Gastroesophageal sphincter (tissue), 4 donors: ENCODE data around the gene SIPA1. TPM values are rescaled to one million over a fixed set of nuclear protein-coding genes. Genes with fewer than 3 reads are reported as not detected.
"Not testable (repeated sequence)": the region's sequence is repeated elsewhere in the genome, so short reads cannot be mapped to it uniquely, and the experiment has no call there.

Experiments
- ATAC-seq: fragments of 150-250 bp; one replicate; pipeline ENCODE4 v1.9.1; 2016; ENCODE audit warnings: mild to moderate bottlenecking, moderate library complexity
- H3K27ac ChIP-seq, 4 donors: fragments of 200-600 bp; sonication (generic) in 3 of 4; 1 replicate in 3 of 4; 2 replicates in 1 of 4; pipeline ENCODE4 v1.5.1; 2016 to 2019
- H3K27me3 ChIP-seq: fragments of 200-600 bp; sonication (generic); one replicate; pipeline ENCODE4 v1.5.1; 2019
- H3K36me3 ChIP-seq, 2 donors: fragments of 200-600 bp; sonication (generic); one replicate each; pipeline ENCODE4 v1.5.1; 2019; ENCODE audit warnings: control low read depth in 1 of 2
- H3K4me1 ChIP-seq, 3 donors: fragments of 200-600 bp; sonication (generic); 1 replicate in 2 of 3; 2 replicates in 1 of 3; pipeline ENCODE4 v1.5.1; 2016 to 2019; ENCODE audit warnings: control low read depth in 2 of 3
- H3K4me3 ChIP-seq, 2 donors: fragments of 200-600 bp; sonication (generic); one replicate each; pipeline ENCODE4 v1.5.1; 2019; ENCODE audit warnings: mild to moderate bottlenecking in 1 of 2, moderate library complexity in 1 of 2
- H3K9me3 ChIP-seq, 3 donors: fragments of 200-600 bp; sonication (generic); one replicate each; pipeline ENCODE4 v1.5.1; 2017 to 2019; ENCODE audit warnings: control low read depth in 2 of 3
- EP300 ChIP-seq: sonication (generic); formaldehyde crosslinking; IDR thresholded peaks from one replicate; pipeline ENCODE4 v1.6.1; 2017; ENCODE audit warnings: antibody characterized with exemption, mild to moderate bottlenecking
- POLR2A ChIP-seq, 2 donors: fragments of 450-650 bp; IDR thresholded peaks; one replicate each; pipeline ENCODE4 v1.6.1; 2017; ENCODE audit warnings: antibody characterized with exemption in 2 of 2, mild to moderate bottlenecking in 2 of 2, moderate library complexity in 1 of 2
- POLR2AphosphoS5 ChIP-seq: sonication (generic); formaldehyde crosslinking; IDR thresholded peaks from one replicate; pipeline ENCODE4 v1.6.1; 2017; ENCODE audit warnings: antibody characterized with exemption
- WGBS, 2 donors: methylation state at CpG; one replicate each; pipeline ENCODE4 v1.1.5; 2018; ENCODE audit warnings: low coverage in 1 of 2; 5-methylcytosine and 5-hydroxymethylcytosine counted together
- total RNA-seq, 4 donors: library from RNA; depleted of rRNA; stranded (reverse); fragments of >200 nt; gene quantifications; one replicate each; pipeline ENCODE4 v1.1.0, GENCODE V29; 2016
- TF ChIP-seq, protein P1 (sequence below), 4 experiments: fragments of 200-600 bp in 2 of 4; fragments of 450-650 bp in 2 of 4; sonication (generic) in 1 of 4; IDR thresholded peaks; one replicate each; pipeline ENCODE4 v1.5.1; 2017 to 2019; ENCODE audit warnings: antibody characterized with exemption in 4 of 4, mild to moderate bottlenecking in 2 of 4, moderate library complexity in 2 of 4

The SIPA1 gene
- total RNA-seq, 4 donors from 2014 or later: 32.9 to 45.0 (median 38.3) TPM

- no peak for TF ChIP-seq POLR2AphosphoS5
- TF ChIP-seq, protein P1, sequence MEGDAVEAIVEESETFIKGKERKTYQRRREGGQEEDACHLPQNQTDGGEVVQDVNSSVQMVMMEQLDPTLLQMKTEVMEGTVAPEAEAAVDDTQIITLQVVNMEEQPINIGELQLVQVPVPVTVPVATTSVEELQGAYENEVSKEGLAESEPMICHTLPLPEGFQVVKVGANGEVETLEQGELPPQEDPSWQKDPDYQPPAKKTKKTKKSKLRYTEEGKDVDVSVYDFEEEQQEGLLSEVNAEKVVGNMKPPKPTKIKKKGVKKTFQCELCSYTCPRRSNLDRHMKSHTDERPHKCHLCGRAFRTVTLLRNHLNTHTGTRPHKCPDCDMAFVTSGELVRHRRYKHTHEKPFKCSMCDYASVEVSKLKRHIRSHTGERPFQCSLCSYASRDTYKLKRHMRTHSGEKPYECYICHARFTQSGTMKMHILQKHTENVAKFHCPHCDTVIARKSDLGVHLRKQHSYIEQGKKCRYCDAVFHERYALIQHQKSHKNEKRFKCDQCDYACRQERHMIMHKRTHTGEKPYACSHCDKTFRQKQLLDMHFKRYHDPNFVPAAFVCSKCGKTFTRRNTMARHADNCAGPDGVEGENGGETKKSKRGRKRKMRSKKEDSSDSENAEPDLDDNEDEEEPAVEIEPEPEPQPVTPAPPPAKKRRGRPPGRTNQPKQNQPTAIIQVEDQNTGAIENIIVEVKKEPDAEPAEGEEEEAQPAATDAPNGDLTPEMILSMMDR (IDR thresholded peaks at IDR 0.05): no peak
Observed at GRCh38 chr11:65680192-65680743, 42.4 kb downstream of the SIPA1 start.

DNA sequence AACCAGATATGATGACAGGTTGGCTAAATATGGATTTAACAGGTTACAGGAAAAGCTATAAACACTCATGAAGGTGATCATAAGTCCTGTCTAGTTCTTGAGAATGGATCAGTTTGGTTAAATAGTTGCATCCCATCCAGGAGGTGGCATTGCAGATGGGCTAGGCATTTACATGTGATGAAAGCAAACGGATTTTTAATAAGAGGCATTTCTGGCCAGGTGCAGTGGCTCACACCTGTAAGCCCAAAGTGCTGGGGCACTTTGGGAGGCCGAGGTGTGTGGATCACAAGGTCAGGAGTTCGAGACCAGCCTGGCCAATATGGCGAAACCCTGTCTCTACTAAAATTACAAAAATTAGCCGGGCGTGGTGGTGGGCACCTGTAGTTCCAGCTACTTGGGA is 45.6 kb downstream of the SIPA1 start:
- not testable (repeated sequence) for H3K27ac ChIP-seq, H3K36me3 ChIP-seq, H3K27me3 ChIP-seq, H3K4me3 ChIP-seq, H3K9me3 ChIP-seq, ATAC-seq
- WGBS, 2 donors: 50 to 78% methylated on average over 1 of the region's 6 CpGs
- H3K4me1 ChIP-seq: peaks cover 0 to 12% (median 0%) of the 10 kb centered on the region in 3 donors

More at GRCh38 chr11:65680192-65680743, 42.4 kb downstream of the SIPA1 start:
- ATAC-seq: no peak
- 79 to 100% methylated on average over 2 to 5 of the region's 5 CpGs for WGBS, 2 donors
- Histone ChIP-seq H3K27me3 (no peaks in the 10 kb centered on the region), H3K27ac (no peak overlapping the region), H3K4me1 (peaks cover 0 to 2% (median 0%) of the 10 kb centered on the region in 3 donors), H3K4me3 (no peak overlapping the region), H3K9me3 (no peaks in the 10 kb centered on the region), H3K36me3 (no peaks in the 10 kb centered on the region)

GRCh38 chr11:65685981-65686380 is 48.1 kb downstream of the SIPA1 start:
- H3K27me3 ChIP-seq: no peaks in the 10 kb centered on the region
- H3K36me3 ChIP-seq: no peaks in the 10 kb centered on the region
- H3K9me3 ChIP-seq: no peaks in the 10 kb centered on the region
- H3K27ac ChIP-seq: peak overlapping the region in 3 of 4 donors; percentile 70 to 78 (median 70)
- peak; percentile 29 for TF ChIP-seq POLR2AphosphoS5
- TF ChIP-seq, protein P1 (IDR thresholded peaks at IDR 0.05): peak in 2 of 4 experiments; percentile 27 to 31
- TF ChIP-seq EP300: no peak
- peaks cover 0 to 12% (median 0%) of the 10 kb centered on the region in 3 donors for H3K4me1 ChIP-seq
- H3K4me3 ChIP-seq: no peak overlapping the region
- WGBS, 2 donors: 18 to 50% methylated on average over 5 to 6 of the region's 8 CpGs
- peak; percentile 97 for ATAC-seq

DNA sequence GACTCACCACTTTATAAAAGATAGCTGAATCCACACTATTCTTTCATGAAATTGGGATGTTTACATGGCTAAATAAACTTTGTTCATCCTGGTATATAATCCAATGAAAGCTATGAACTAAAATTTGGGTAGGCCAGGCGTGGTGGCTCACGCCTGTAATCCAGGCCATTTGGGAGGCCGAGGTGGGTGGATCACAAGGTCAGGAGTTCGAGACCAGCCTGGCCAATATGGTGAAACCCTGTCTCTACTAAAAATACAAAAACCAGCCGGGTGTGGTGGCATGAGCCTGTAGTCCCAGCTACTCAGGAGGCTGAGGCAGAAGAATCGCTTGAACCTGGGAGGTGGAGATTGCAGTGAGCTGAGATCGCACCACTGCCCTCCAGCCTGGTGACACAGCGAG is 53.9 kb downstream of the SIPA1 start:
- 86 to 95% methylated on average over 4 to 6 of the region's 8 CpGs for WGBS, 2 donors
- not testable (repeated sequence) for H3K9me3 ChIP-seq, H3K27me3 ChIP-seq, H3K4me3 ChIP-seq, ATAC-seq, H3K27ac ChIP-seq, H3K36me3 ChIP-seq, H3K4me1 ChIP-seq

DNA sequence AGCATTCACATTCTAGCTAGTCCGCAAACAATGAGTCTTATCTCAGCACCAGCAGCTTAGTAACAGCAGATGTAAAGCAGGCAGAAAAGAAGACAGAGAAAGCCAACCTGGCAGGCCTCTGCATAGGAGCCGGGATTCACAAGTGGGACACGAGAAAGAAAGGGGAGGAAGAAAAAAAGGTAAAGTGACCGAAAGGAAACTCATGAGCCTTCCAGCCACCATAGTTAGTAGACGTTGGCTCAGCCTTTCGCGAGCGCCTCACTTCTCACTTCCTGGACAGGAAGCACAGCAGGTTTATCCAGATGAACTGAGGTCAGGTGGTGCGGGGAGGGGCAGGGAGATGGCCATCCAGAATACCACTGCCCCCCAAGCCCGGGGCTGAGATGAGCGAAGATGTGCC is 54.5 kb downstream of the SIPA1 start:
- 68 to 80% methylated on average over 3 to 5 of the region's 11 CpGs for WGBS, 2 donors
- no peak for ATAC-seq
- Histone ChIP-seq H3K27ac (no peak overlapping the region), H3K4me3 (no peak overlapping the region), H3K4me1 (peaks cover 0 to 9% (median 0%) of the 10 kb centered on the region in 3 donors), H3K9me3 (no peaks in the 10 kb centered on the region), H3K27me3 (no peaks in the 10 kb centered on the region), H3K36me3 (no peaks in the 10 kb centered on the region)
- no peak for TF ChIP-seq POLR2AphosphoS5
- no peak for TF ChIP-seq EP300
- TF ChIP-seq POLR2A (IDR thresholded peaks at IDR 0.05): no peak
- TF ChIP-seq, protein P1 (IDR thresholded peaks at IDR 0.05): no peak

DNA sequence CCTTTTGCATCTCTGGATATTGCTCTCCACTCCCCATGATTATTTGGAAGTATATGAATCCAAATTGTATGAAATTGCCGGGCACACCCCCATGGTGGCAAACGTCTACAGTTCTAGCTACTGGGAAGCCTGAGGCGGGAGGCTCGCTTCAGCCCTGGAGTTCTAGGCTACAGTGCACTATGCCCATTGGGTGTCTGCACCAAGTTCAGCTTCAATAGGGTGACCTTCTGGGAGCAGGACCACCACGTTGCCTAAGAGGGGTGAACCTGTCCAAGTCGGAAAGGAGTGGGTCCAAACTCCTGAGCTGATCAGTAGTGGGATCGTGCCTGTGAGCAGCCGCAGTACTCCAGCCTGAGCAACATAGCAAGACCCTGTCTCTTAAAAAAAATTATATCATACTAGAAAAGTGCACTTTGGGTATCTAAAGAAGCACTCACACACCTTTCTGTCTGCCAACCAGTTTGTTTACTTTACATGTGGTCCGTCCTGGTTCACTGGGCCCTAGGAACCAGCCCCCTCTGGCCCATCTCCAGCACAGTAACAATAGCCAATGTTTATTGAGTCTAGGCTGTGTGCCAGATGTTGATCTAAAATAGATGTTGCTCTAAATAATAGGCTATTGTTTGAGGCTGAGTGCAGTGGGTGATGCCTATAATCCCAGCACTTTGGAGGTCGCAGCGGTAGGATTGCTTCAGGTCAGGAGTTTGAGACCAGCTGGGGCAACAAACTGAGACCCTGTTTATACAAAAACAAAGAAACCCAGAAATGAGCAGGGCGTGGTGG is 57.7 kb downstream of the SIPA1 start:
- H3K36me3 ChIP-seq: no peaks in the 10 kb centered on the region
- TF ChIP-seq EP300 (no peak), POLR2AphosphoS5 (no peak), POLR2A (IDR thresholded peaks at IDR 0.05) (no peak)
- TF ChIP-seq, protein P1 (IDR thresholded peaks at IDR 0.05): no peak
- WGBS, 2 donors: 47 to 62% methylated on average over 5 to 7 of the region's 12 CpGs
- no peaks in the 10 kb centered on the region for H3K9me3 ChIP-seq
- H3K27ac ChIP-seq: no peak overlapping the region
- peaks cover 0 to 9% (median 0%) of the 10 kb centered on the region in 3 donors for H3K4me1 ChIP-seq
- ATAC-seq: no peak
- no peaks in the 10 kb centered on the region for H3K27me3 ChIP-seq
- no peak overlapping the region for H3K4me3 ChIP-seq
